ENCODE results near the gene KCTD20.

DNA sequence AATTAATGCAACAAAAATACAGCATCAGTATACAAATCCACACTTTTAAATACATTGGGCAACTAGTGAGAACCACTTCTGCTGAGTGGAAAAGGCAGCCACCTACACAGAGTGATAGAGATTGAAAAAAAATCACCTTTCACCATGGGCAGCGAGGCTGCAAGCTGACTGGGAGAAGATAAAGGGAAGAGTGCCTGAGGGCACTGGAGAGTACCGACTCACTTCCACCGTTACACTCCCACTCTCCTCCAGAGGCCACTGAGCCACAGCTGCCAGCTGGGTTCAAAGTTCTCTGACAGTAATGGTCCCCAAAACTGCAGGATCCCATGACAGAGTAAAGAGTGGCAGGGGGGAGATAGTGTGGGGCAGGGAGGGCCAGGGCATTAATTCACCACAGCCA, 24.2 kb upstream of the KCTD20 start:
- TF ChIP-seq POLR2A (IDR thresholded peaks at IDR 0.05), result no peak
- TF ChIP-seq, protein P1, sequence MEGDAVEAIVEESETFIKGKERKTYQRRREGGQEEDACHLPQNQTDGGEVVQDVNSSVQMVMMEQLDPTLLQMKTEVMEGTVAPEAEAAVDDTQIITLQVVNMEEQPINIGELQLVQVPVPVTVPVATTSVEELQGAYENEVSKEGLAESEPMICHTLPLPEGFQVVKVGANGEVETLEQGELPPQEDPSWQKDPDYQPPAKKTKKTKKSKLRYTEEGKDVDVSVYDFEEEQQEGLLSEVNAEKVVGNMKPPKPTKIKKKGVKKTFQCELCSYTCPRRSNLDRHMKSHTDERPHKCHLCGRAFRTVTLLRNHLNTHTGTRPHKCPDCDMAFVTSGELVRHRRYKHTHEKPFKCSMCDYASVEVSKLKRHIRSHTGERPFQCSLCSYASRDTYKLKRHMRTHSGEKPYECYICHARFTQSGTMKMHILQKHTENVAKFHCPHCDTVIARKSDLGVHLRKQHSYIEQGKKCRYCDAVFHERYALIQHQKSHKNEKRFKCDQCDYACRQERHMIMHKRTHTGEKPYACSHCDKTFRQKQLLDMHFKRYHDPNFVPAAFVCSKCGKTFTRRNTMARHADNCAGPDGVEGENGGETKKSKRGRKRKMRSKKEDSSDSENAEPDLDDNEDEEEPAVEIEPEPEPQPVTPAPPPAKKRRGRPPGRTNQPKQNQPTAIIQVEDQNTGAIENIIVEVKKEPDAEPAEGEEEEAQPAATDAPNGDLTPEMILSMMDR (IDR thresholded peaks at IDR 0.05), result no peak
